ENCODE measurements around the gene CRLF1.
"Not testable (repeated sequence)": the region's sequence is repeated elsewhere in the genome, so short reads cannot be mapped to it uniquely, and the experiment has no call there.

CRLF1 gene

GRCh38 chr19:18603958-18604819 is 2.4 kb downstream of the CRLF1 start:
- no peak overlapping the region for H3K4me3 ChIP-seq (ENCODE audit: low read depth, low read length)
- no peak for DNase-seq (ENCODE audit: low read depth)
- no peak for TF ChIP-seq CTCF (IDR thresholded peaks at IDR 0.05; ENCODE audit: insufficient read depth, low read depth, low read length, missing control alignments)

GRCh38 chr19:18603255-18603957 is 3.2 kb downstream of the CRLF1 start:
- peak; percentile 24 for DNase-seq (ENCODE audit: low read depth)
- H3K4me3 ChIP-seq (ENCODE audit: low read depth, low read length), result no peak overlapping the region
- TF ChIP-seq CTCF (IDR thresholded peaks at IDR 0.05; ENCODE audit: insufficient read depth, low read depth, low read length, missing control alignments), result peak; percentile 20

- no peak overlapping the region for H3K4me3 ChIP-seq (ENCODE audit: low read depth, low read length)
- no peak for TF ChIP-seq CTCF (IDR thresholded peaks at IDR 0.05; ENCODE audit: insufficient read depth, low read depth, low read length, missing control alignments)
- DNase-seq (ENCODE audit: low read depth), result no peak
These were observed 4.7 kb downstream of the CRLF1 start for GRCh38 chr19:18601875-18602274.

- H3K4me3 ChIP-seq (ENCODE audit: low read depth, low read length); DNase-seq (ENCODE audit: low read depth): not testable (repeated sequence)
These were observed 5.8 kb downstream of the CRLF1 start for GRCh38 chr19:18600692-18601397.

DNA sequence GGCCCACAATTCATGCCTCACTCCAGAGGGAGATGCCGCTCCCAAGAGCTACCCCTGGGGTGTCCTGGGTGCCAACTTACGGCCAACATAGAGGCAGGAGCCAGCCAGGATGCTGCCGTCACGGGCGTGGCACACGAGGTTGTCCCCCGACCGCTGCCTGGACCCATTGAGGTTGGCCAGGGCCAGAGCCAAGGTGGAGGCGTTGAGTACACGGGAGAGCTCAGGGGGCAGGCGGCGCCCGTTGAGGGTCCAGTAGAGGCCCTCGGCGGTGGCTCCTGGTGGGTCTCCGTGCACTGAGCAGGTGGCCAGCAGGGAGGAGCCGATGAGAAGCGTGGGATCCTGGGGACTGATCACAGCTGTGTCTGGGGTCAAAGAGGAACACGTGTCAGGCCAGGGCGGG is 7.1 kb downstream of the CRLF1 start:
- no peak for DNase-seq (ENCODE audit: low read depth)
- no peak overlapping the region for H3K4me3 ChIP-seq (ENCODE audit: low read depth, low read length)
- no peak for TF ChIP-seq CTCF (IDR thresholded peaks at IDR 0.05; ENCODE audit: insufficient read depth, low read depth, low read length, missing control alignments)

DNA sequence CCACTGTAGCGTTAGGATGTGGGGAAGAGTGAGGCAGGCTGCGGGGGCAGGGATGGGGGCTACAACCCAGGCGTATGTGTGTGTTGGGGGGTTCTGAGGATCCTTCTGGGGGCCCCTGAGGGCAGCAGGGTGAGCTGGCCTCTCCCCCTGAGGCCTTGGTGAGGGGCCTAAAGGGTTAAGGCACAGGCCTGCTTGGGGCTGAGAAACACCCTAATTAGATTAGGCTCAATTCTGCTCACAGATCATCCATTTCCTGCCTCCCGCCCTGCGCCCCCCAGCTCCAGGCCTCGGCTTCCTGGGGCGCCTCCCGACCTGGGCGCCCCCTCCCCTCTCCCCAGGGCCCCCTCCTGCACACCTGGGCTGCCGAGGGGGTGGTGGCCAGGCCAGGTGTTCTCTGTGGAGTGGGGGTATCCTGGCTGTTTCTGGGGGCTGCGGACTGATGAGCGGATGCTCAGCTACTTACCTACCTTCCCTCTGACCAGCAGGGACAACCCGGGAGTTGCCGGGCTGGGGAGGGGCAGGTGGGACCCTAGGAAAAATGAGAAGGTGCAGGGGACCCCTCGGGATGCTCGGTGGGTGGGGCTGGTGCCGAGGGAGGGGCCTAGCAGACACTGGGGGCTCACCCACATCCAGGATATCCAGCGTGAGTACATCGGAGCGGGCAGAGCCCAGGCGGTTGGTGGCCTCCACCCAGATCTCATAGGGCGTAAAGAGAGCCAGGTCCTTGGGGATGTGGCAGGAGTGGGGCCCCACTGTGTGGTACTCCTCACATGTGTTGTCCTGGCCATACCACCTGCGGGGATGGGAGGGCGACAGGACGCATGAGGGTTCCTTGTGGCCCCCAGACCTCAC is 8.6 kb downstream of the CRLF1 start:
- no peak overlapping the region for H3K4me3 ChIP-seq (ENCODE audit: low read depth, low read length)

More for the DNA sequence above, 8.6 kb downstream of the CRLF1 start:
- DNase-seq (ENCODE audit: low read depth), result no peak
- no peak for TF ChIP-seq CTCF (IDR thresholded peaks at IDR 0.05; ENCODE audit: insufficient read depth, low read depth, low read length, missing control alignments)
